Large intestine (tissue), 3 donors: ENCODE results near the gene USP1. TPM values are rescaled to one million over a fixed set of nuclear protein-coding genes. Genes with fewer than 3 reads are reported as not detected.

Experiments
- DNase-seq, 2 donors: peaks; one replicate each; pipeline versions ENCODE4 v3.0.0 to v3.0.0-alpha.2; 2013
- H3K27ac ChIP-seq: one replicate; pipeline ENCODE4 v1.5.1; 2013; ENCODE audit warnings: low read length
- H3K27me3 ChIP-seq: 2 replicates; pipeline ENCODE4 v1.6.1; 2013; ENCODE audit warnings: low read length; ENCODE audit not compliant: control insufficient read depth, insufficient read depth
- H3K36me3 ChIP-seq: 2 replicates; pipeline ENCODE4 v1.6.1; 2013; ENCODE audit warnings: low read length; ENCODE audit not compliant: control insufficient read depth, insufficient read depth
- H3K4me1 ChIP-seq: one replicate; pipeline ENCODE4 v1.6.1; 2013; ENCODE audit warnings: low read length; ENCODE audit not compliant: control insufficient read depth, insufficient read depth
- H3K4me3 ChIP-seq: one replicate; pipeline ENCODE4 v1.5.1; 2013; ENCODE audit warnings: low read length
- H3K9me3 ChIP-seq: one replicate; pipeline ENCODE4 v1.6.1; 2013; ENCODE audit warnings: mild to moderate bottlenecking, low read depth, low read length, moderate library complexity; ENCODE audit not compliant: control insufficient read depth
- WGBS: methylation state at CpG from one replicate; pipeline ENCODE4 v1.1.5; 2013; ENCODE audit warnings: low lambda C conversion rate; ENCODE audit not compliant: insufficient coverage; 5-methylcytosine and 5-hydroxymethylcytosine counted together
- polyA plus RNA-seq: library from polyadenylated mRNA; unstranded; fragments of 120-200 nt; gene quantifications from one replicate; pipeline ENCODE4 v1.2.1, GENCODE V29; 2013

The USP1 gene
- polyA plus RNA-seq, 1 donor: 36.3 TPM

DNA sequence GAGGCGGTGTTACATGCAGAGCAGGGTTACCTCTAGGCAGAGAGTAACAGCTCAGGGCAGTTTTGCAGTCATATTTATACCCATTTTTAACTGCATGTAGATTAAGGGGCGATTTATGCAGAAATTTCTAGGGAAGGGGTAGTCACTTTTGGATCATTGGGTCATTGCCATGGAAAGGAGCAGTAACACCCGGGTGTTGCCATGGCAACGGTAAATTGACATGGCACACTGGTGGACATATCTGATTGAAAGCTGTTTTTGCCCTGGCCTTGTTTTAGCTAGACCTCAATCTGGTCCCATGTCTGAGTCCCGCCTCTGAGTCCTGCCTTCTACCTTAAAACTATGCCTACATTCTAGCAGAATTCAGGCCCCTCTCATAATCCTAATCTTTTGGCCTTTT lies 11.8 kb upstream of the USP1 start:
- H3K36me3 ChIP-seq: no peaks in the 10 kb centered on the region
- H3K9me3 ChIP-seq: no peaks in the 10 kb centered on the region
- H3K27ac ChIP-seq: no peak overlapping the region
- H3K4me1 ChIP-seq: peaks cover 9% of the 10 kb centered on the region
- H3K4me3 ChIP-seq: no peak overlapping the region
- peak in 1 of 2 donors; percentile 15 for DNase-seq
- H3K27me3 ChIP-seq: no peaks in the 10 kb centered on the region
- WGBS: no CpG with 5 or more reads among the region's 5 CpGs

DNA sequence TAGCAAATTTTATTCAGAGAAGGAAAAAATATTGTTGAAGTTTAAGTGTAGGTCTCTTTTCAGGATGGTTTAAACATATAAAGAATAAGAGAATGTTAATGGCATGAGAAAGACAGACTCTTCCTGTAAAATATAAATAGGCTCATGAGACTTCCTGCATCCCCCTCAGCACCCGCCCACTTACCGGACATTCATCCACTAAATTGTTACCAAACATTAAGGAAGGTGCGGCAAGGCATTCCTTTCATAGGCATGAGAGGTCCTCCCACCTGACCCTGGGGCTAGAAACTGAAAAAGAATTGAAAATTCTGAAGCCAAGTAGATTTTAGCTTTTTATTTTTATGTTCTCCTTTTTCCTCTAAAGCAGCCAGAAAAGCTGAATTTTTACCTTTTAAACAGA lies 10.6 kb upstream of the USP1 start:
- no peak overlapping the region for H3K4me3 ChIP-seq
- 60% methylated on average over 1 of the region's 3 CpGs for WGBS
- H3K9me3 ChIP-seq: no peaks in the 10 kb centered on the region

DNA sequence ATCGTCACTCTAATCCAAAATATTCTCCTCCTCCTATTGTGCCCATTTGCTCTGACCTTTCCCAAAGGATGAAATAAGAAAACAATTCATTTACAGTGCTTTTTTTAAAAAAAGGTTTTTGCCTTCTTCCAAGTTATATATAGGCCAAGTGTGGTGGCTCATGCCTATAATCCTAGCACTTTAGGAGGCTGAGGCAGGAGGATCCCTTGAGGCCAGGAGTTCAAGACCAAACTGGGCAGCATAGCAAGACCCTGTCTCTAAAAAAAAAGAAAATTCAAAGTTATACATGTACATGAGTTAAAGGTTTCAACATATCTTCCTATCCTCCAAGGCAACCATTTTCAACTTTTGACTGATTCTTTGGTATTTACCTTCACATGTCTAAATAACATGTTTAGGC lies 10.1 kb upstream of the USP1 start:
- Histone ChIP-seq H3K27me3 (no peaks in the 10 kb centered on the region), H3K4me1 (peaks cover 9% of the 10 kb centered on the region), H3K9me3 (no peaks in the 10 kb centered on the region), H3K36me3 (no peaks in the 10 kb centered on the region), H3K4me3 (no peak overlapping the region), H3K27ac (no peak overlapping the region)
- 100% methylated on average over 1 of the region's 1 CpG for WGBS
- no peak for DNase-seq

More for the DNA sequence above, 10.6 kb upstream of the USP1 start:
- H3K27me3 ChIP-seq: no peaks in the 10 kb centered on the region
- H3K4me1 ChIP-seq: peaks cover 9% of the 10 kb centered on the region
- H3K36me3 ChIP-seq: no peaks in the 10 kb centered on the region
- H3K27ac ChIP-seq: no peak overlapping the region
- DNase-seq: no peak

DNA sequence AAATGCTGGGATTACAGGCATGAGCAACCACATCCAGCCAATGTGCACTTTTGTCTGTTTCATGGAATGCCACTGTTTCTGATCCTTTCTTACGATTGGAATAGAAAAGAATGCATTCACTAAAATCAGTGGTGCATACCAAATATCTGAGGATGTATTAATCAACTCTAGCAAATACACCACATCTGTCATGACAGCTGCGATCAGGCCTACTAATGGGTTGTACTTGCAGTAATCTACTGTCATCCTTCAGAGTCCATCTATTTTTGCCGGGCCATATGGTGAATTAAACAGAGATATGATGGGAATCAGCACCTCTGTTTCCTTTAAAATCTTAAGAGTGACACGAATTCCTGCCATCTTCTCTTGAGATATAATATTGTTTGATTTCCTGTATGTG lies 8.5 kb upstream of the USP1 start:
- H3K27me3 ChIP-seq: no peaks in the 10 kb centered on the region
- DNase-seq: no peak
- no peaks in the 10 kb centered on the region for H3K9me3 ChIP-seq
- no peak overlapping the region for H3K27ac ChIP-seq
- no peak overlapping the region for H3K4me3 ChIP-seq
- WGBS: 80% methylated on average over 1 of the region's 4 CpGs
- no peaks in the 10 kb centered on the region for H3K36me3 ChIP-seq
- H3K4me1 ChIP-seq: peaks cover 9% of the 10 kb centered on the region

DNA sequence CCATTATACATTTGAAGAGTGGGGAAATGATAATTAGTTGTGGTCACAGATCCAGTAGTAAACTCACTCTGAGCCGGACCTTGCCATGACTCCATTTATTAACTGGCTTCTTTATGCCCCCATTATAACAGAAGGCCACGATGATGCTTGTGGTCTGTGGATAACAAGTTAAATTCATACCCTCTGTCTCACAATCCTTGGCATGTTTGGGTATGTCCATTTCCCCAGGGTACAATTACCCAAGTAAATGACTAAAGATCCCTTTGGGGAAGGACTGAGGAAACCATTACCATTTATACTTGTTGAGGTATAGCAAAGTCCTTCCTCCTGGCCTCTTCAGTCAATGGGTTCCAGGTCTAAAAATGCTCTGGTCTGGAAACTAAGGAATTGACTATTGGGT lies 7.3 kb upstream of the USP1 start:
- WGBS: no CpG with 5 or more reads among the region's 2 CpGs
- H3K27me3 ChIP-seq: no peaks in the 10 kb centered on the region
- no peak for DNase-seq
- no peak overlapping the region for H3K27ac ChIP-seq
- H3K4me3 ChIP-seq: no peak overlapping the region
- H3K9me3 ChIP-seq: no peaks in the 10 kb centered on the region
- H3K4me1 ChIP-seq: no peaks in the 10 kb centered on the region
- no peaks in the 10 kb centered on the region for H3K36me3 ChIP-seq

DNA sequence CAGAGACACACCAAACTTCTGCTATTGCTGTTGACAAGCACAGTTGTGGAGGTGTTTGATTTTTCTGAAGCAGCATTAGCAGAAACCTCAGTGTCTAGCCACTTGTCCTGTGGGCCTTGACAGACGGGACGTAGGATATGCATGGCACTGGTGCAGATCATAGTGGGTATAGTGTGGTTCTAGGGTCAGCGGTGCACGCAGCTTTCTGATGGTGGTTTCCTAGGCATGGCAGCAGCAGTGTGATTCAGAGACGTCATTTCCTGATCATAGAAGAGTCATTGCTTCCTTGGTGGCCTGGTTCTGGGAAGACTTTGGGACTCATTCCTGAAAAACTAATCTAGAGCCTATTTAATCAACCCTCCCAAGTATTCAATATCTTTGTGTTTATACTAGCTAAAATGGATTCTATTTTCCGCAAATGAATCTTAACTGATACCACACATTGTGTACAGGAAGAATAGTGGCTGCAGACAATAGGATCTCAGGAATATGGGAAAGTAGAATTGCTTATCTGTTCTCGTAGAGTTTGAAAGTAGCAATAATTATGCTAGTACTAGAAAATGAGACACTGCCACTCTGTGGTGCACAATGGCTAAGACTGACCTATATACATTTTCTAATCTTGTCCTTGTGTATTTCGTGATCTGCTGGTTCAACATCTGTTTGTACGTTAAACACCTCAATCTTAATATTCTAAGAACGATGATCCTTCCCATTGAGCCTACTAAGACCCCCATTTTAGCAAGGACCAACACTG lies 2.8 kb upstream of the USP1 start:
- Histone ChIP-seq H3K4me3 (no peak overlapping the region), H3K4me1 (peaks cover 7% of the 10 kb centered on the region), H3K9me3 (peaks cover 4% of the 10 kb centered on the region), H3K27me3 (no peaks in the 10 kb centered on the region), H3K36me3 (no peaks in the 10 kb centered on the region), H3K27ac (no peak overlapping the region)
- DNase-seq: peak in 1 of 2 donors; percentile 13
- 80% methylated on average over 2 of the region's 10 CpGs for WGBS

DNA sequence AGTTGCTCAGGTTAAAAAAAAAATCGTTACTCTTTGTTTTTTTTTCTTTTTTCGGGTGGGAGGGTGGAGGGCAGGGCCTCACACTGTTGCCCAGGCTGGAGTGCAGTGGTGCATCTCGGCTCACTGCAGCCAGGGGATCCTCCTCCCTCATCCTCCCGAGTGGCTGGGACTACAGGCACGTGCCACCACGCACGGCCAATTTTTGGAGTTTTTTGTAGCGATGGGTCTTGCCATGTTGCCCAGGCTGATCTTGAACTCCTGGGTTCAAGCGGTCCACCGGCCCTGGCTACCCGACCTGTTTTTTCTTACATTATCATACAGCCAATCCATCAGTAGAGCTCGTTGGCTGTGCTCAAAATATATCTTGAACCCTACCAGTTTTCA lies 2.2 kb upstream of the USP1 start:
- no peaks in the 10 kb centered on the region for H3K27me3 ChIP-seq
- H3K36me3 ChIP-seq: no peaks in the 10 kb centered on the region
- H3K27ac ChIP-seq: no peak overlapping the region
- no peak overlapping the region for H3K4me3 ChIP-seq
- peaks cover 4% of the 10 kb centered on the region for H3K9me3 ChIP-seq
- DNase-seq: no peak
- WGBS: no CpG with 5 or more reads among the region's 12 CpGs
- H3K4me1 ChIP-seq: peaks cover 7% of the 10 kb centered on the region

DNA sequence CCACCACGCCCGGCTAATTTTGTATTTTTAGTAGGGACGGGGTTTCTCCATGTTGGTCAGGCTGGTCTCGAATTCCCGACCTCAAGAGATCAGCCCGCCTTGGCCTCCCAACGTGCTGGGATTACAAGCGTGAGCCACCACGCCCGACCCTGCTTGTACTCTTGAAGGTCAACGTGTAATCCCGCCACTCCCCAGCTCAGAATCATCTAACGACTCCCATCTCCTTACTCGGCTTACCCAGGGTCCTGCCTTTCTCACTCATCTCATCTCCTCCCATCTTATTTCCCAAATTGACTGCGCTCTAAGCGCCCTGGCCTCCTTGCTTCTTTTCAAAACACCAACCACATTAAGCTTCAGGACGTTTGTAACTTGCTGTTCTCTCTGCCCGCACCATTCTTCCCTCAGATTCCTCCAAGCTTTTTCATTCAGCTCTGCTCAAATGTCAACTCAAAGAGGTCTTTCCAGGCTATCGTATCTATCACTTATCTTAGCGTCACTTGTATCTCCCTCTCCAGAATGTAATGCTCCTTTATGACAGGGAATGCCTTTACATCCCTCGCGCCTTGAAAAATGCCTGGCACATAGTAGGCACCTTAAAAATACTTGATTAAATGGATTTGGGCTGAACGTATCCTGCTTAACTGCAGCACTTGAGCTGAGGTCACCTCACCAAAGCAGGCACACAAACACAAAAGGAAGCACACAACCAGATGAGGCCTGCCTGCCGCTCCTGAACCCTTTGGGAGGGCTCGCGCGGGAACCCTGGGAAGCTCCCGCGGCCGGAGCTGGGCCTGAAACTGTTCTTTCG lies 1.4 kb upstream of the USP1 start:
- Histone ChIP-seq H3K4me1 (peaks cover 7% of the 10 kb centered on the region), H3K27me3 (no peaks in the 10 kb centered on the region), H3K4me3 (peak overlapping the region; percentile 98), H3K36me3 (no peaks in the 10 kb centered on the region), H3K27ac (peak overlapping the region; percentile 98), H3K9me3 (peaks cover 4% of the 10 kb centered on the region)
- DNase-seq: no peak
- WGBS: 53% methylated on average over 6 of the region's 31 CpGs

DNA sequence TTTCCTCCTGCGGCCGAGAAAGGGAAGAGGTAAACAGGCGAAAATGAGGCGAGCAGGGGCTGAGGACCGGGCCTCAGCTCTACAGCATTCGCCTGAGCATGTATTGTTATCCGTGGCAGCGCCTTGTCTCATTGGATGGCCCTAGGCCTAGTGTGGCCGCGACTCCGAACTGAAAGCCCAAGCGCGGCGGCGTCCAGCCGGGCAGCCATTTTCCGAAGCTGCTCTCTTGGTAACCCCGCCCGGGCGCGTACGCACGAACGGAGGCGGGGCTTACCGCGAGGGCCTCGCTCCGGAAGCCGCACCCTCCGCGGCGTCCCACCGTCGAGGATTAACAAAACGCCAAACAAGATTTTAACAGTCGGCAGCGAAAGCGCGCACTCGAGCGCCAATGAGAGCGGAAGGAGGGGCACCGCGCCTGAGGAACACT lies 797 bp upstream of the USP1 start:
- Histone ChIP-seq H3K36me3 (no peaks in the 10 kb centered on the region), H3K4me3 (peak overlapping the region; percentile 98), H3K9me3 (peaks cover 4% of the 10 kb centered on the region), H3K27ac (peak overlapping the region; percentile 98), H3K27me3 (no peaks in the 10 kb centered on the region), H3K4me1 (peaks cover 7% of the 10 kb centered on the region)
- WGBS: no CpG with 5 or more reads among the region's 45 CpGs
- DNase-seq: peak; percentile 99 to 100

DNA sequence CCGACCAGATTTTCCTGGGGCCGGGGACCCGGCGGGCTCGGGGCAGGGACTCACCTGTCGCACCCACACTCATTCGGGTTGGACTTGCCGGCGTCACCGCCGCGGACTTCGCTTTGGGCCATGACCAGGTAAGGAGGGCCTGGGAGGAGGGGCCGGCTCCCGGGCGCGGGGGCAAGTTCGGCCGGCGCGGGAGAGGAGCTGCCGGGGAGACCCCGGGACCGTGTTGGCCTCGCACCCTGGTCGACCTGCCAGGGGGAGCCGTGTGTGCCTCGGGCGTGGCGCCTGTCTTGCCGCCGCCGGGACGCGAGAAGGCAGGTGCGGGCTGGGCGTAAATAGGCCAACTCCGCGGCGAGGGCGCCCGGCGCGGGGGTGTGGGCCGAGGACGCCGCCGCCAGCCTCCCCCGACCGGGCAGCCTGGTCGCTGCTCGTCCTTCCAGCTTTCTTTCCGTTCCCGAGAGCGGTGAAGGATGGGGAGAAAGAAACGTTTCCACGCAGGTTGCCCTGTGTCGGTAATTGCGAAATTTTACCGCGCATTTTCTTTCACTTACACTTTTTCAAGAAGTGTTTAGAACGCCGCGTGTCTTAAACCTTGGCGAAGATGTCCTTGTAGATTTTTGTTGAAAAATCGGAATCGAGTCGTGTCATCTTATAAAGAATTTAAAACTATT lies 558 bp downstream of the USP1 start:
- H3K4me3 ChIP-seq: peak overlapping the region; percentile 98
- H3K27me3 ChIP-seq: no peaks in the 10 kb centered on the region
- H3K4me1 ChIP-seq: peaks cover 7% of the 10 kb centered on the region
- H3K9me3 ChIP-seq: peaks cover 4% of the 10 kb centered on the region
- H3K36me3 ChIP-seq: peaks cover 6% of the 10 kb centered on the region
- DNase-seq: peak in 1 of 2 donors; percentile 39
- WGBS: 10% methylated on average over 2 of the region's 68 CpGs
- H3K27ac ChIP-seq: peak overlapping the region; percentile 98
